Left ventricle myocardium inferior (tissue), 1 donor: ENCODE measurements around the gene DENND1A. TPM values are rescaled to one million over a fixed set of nuclear protein-coding genes. Genes with fewer than 3 reads are reported as not detected.

Experiments used
- DNase-seq: peaks from one replicate; pipeline ENCODE4 v3.0.0-alpha.2; 2020
- H3K27ac ChIP-seq: fragments of 200-600 bp; replicated peaks from 2 replicates; pipeline ENCODE4 v1.8.0; 2021
- H3K27me3 ChIP-seq: fragments of 200-600 bp; 2 replicates; pipeline ENCODE4 v1.8.0; 2021; ENCODE audit warnings: low read depth
- H3K36me3 ChIP-seq: fragments of 200-600 bp; 2 replicates; pipeline ENCODE4 v1.8.0; 2021
- H3K4me1 ChIP-seq: fragments of 200-600 bp; 2 replicates; pipeline ENCODE4 v1.8.0; 2021
- H3K4me3 ChIP-seq: fragments of 200-600 bp; 2 replicates; pipeline ENCODE4 v1.8.0; 2021; ENCODE audit warnings: mild to moderate bottlenecking, moderate library complexity
- H3K9me3 ChIP-seq: fragments of 200-600 bp; replicated peaks from 2 replicates; pipeline ENCODE4 v1.8.0; 2021
- CTCF ChIP-seq: fragments of 200-600 bp; IDR thresholded peaks from 2 replicates; pipeline ENCODE4 v1.8.0; 2021; ENCODE audit warnings: antibody characterized with exemption, mild to moderate bottlenecking, borderline replicate concordance
- intact Hi-C: fragments of 100-400 bp; cut with micrococcal nuclease; formaldehyde crosslinking; loops from one replicate; pipeline ENCODE4 v1.11.0; 2022
- total RNA-seq: library from RNA; stranded (reverse); fragmentation: NEBNext Ultra II Directional; extraction: Animal tissue kit (Norgen Biotek cat#: 25700); gene quantifications from one replicate; pipeline ENCODE4 v1.2.1, GENCODE V29; 2021
- donor health status: DM: no; HTN: yes; CAD: no; lungs with severe emphysema.

Gene DENND1A
- total RNA-seq, 1 donor from 2014 or later: 12.2 TPM

GRCh38 chr9:123866497-123866896 is 63.4 kb downstream of the DENND1A start:
- Histone ChIP-seq H3K27me3 (no peaks in the 10 kb centered on the region), H3K36me3 (no peaks in the 10 kb centered on the region), H3K4me3 (no peak overlapping the region), H3K4me1 (peaks cover 39% of the 10 kb centered on the region), H3K27ac (peak overlapping the region; percentile 62), H3K9me3 (no peaks in the 10 kb centered on the region)
- DNase-seq: no peak
- no peak for TF ChIP-seq CTCF
- intact Hi-C loops: no loop called here

DNA sequence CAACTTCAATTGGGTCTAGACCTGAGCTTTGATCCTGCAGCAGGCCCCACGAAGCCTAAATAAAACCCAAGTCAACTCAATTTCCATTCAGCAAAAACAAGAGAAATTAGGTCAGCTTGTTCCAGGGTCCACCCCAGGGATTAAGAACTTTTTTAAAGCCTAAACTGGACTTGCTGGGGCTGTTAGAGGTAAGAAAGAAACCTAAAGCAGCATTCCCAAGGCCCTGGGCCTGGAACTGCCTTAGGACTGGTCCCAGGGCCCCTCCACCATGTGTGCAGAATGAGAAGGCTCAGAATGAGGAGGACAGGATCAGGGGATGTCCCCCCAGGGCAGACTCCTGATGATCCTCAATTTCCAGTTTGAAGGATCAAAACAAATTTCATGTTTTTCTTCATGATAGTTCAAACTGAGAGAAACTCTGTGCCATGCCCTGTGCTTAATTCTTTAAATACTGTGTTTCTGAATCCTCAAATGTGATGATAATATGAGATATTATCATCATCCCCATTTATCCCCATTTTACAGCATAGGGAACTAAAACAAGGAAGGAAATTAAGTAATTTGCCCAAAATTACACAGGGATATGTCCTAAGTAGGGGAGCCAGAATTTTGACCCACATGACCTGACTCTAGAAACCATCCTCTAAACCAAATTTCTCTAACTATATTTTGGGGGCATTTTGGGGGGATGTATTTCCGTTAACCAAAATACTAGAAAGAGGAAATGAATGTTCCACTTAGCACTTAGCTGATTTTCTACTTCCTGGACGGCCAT is 64.5 kb downstream of the DENND1A start:
- no peak for TF ChIP-seq CTCF
- DNase-seq: peak; percentile 22
- intact Hi-C loops: no loop called here
- Histone ChIP-seq H3K27ac (peak overlapping the region; percentile 62), H3K4me3 (no peak overlapping the region), H3K4me1 (peaks cover 43% of the 10 kb centered on the region), H3K9me3 (no peaks in the 10 kb centered on the region), H3K27me3 (no peaks in the 10 kb centered on the region), H3K36me3 (no peaks in the 10 kb centered on the region)

GRCh38 chr9:123864251-123864650 is 65.7 kb downstream of the DENND1A start:
- peaks cover 43% of the 10 kb centered on the region for H3K4me1 ChIP-seq
- no peak overlapping the region for H3K4me3 ChIP-seq
- TF ChIP-seq CTCF: no peak
- no peaks in the 10 kb centered on the region for H3K36me3 ChIP-seq
- H3K27me3 ChIP-seq: no peaks in the 10 kb centered on the region
- peak overlapping the region; percentile 62 for H3K27ac ChIP-seq
- DNase-seq: no peak
- intact Hi-C loops: no loop called here
- H3K9me3 ChIP-seq: no peaks in the 10 kb centered on the region

DNA sequence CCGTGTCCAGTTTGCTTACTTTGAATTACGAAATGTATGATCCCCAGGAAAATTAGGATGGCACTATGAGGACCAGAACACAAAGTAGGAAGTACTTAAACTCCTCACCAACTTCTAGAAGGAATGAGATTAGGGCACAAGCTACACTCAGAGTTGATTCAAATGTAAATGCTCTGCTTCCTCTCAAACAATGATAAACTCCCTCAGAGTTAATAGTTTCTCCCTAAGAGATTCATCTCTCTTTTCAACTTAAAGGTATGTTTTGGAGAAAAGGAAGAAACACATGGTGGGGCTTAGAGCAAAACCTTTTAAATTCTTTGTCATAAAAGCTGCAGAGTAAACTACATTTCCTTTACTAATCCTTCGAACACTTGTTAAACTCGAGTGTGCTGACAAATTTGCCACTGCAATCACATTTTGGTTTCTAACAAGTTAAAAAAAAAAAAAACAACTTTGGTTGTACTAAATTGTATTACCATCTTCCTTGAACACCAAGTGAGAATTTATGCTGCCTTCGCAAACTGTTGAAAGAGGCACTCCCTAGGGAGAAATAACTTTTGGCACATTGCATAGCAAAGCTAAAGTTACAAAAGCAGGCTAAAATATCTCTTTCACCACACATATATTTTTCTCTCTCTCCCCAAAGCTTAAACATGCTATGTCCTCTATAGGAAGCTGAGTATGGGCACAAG is 66.6 kb downstream of the DENND1A start:
- intact Hi-C loops: no loop called here

DNA sequence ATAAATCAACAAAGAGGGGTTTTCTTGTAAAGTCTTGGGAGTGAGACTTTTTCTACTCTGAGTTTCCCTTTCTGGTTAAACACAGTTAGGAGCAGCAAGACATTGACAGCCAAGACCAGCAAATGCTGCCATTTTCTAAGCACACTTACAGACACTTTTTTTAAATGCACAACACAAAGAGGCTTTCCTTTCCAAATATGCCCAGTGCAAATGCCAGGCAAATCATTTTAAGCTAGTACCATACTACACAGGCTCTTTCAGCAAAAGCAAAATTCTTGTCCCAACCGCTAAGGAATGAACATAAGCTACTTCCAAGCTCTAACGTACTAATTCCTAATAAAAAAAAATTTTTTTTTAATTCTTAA is 68.2 kb downstream of the DENND1A start:
- H3K9me3 ChIP-seq: no peaks in the 10 kb centered on the region
- intact Hi-C loops: no loop called here

More for the DNA sequence above, 66.6 kb downstream of the DENND1A start:
- Histone ChIP-seq H3K4me3 (no peak overlapping the region), H3K27ac (peak overlapping the region; percentile 62), H3K9me3 (no peaks in the 10 kb centered on the region), H3K36me3 (no peaks in the 10 kb centered on the region), H3K4me1 (peaks cover 40% of the 10 kb centered on the region), H3K27me3 (no peaks in the 10 kb centered on the region)
- TF ChIP-seq CTCF: no peak
- DNase-seq: no peak

More for the DNA sequence above, 68.2 kb downstream of the DENND1A start:
- Histone ChIP-seq H3K4me3 (no peak overlapping the region), H3K4me1 (peaks cover 24% of the 10 kb centered on the region), H3K36me3 (no peaks in the 10 kb centered on the region), H3K27me3 (no peaks in the 10 kb centered on the region), H3K27ac (no peak overlapping the region)
- DNase-seq: no peak
- TF ChIP-seq CTCF: no peak
